Measurements from ENCODE around the gene STYXL1.
"Not testable (repeated sequence)": the region's sequence is repeated elsewhere in the genome, so short reads cannot be mapped to it uniquely, and the experiment has no call there.

Gene STYXL1

DNA sequence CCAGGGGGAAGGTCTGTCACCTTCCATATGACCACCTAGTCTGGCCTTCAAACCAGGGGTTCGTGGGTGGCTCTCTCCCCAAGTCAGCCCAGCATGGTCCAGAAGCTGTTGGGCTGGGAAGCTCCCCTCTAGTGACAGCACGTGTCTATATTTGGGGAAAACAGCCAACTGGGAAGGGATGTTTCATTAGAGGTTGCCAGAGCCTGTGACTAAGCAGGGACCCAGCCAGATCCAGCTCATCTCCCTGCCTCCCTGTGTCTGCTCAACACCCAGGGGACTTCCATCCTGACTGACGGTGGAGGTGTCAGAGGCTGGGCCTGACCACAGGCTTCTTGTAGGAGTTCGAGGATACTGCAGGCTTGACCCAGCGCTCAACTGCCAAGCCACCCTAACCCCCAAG, 10.5 kb downstream of the STYXL1 start:
- no peak for DNase-seq (ENCODE audit: low read depth in 3 of 3)

DNA sequence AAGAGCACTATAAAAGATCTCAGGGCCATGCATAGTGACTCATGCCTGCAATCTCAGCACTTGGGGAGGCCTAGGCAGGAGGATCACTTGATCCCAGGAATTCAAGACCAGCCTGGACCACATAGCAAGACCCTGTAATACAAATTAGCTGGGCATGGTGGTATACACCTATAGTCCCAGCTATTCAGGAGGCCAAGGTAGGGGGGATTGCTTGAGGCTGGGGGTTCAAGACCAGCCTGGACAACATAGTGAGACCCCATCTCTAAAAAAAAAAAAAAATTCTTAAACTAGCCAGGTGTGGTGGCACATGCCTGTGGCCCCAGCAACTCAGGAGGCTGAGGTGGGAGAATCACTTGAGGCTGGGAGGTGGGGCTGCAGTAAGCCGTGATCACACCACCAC, 15.8 kb downstream of the STYXL1 start:
- no peak for DNase-seq (ENCODE audit: low read depth in 3 of 3)

DNA sequence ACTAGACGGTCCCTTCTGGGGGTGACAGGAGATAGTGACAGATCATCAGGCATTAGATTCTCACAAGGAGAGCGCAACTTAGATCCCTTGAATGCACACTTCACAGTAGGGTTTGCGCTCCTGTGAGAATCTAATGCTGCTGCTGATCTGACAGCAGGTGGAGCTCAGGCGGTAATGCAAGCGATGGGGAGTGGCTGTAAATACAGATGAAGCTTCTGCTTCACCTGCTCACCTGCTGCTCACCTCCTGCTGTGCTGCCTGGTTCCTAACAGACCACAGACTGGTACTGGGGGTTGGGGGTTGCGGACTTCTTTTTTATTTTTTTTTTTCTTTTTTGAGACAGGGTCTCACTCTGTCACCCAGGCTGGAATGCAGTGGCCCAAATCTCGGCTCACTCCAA, 18.1 kb downstream of the STYXL1 start:
- not testable (repeated sequence) for DNase-seq (ENCODE audit: low read depth in 3 of 3)

DNA sequence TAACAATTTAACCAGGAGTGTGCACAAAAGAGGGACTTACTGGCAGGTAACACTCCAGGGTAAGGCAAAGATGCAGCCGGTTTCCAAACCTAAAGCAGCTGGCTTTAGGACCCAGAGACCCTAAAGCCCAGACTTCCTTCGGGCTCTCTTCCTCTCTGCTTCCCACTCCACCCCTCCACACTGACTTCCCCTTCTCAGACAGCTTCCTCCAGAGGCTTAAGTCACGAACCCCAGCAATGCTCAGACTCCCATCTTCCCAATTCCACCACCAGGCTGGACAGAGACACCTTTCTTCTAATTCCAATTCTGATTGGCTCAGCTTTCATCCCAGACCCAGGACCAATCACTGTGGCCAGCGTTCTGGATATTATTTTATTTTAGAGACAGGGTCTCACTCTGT, 24.8 kb downstream of the STYXL1 start:
- no peak for DNase-seq (ENCODE audit: low read depth in 3 of 3)

DNA sequence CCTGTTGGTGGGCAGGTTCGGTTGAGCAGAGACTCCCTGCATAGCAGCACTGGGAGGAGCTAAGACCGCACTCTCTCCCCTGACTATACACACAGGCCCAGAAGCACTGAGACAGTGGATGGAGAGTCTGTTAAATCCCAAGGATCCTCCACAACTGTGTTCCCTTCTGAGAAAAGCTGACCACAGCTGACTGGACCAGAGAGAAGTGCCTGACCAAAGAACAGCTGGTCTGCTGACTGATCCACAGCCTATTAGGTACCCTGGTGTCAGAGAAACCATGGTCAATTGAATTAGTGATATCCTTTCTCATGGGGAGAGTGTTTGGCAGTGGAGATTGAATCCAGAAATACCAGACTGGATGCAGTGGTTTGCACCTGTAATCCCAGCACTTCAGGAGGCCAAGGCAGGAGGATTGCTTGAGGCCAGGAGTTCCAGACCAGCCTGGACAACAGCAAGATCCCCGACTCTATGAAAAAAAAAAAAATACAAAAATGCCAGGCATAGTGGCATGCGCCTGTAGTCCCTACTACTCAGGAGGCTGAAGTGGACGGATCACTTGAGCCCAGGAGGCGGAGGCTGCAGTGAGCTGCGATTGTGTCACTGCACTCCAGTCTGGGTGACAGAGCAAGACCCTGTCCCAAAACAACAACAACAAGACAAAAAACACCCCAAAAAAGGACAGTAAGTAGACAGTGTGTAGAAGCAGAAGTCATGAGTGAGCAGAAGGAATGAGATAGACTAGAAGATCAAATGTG, 25.6 kb downstream of the STYXL1 start:
- DNase-seq (ENCODE audit: low read depth in 3 of 3) = no peak

DNA sequence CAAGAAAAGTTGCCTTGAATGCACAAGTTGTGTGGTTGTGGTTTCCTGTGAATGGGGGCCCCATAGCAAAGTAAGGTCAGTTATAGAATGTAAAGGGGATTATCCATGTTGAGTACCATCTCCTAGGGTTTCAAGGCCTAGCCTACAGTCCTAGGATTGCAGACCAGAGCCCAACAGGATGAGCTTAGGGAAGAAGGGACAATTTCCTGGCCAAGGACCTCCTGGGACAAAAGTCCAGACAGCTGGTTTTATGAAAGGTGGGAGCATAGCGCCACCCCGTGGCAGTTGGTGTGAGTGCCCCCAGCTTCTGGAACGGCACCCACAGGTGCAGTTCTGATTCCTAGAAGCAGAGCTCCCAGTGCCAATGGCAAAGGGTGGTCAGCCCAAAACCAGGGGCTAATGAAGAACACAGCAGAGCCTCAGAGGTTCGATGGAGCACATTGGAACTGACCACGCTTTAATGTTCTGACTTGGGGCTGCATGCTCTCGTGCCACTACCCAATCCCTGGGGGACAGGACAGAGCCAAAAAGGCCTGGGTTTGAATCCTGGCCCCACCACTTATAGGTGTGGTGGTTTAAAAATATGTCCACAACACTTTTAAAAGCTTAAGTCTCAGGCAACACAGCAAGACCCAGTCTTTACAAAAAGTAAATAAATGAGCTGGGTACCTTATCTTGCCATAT, 27.6 kb downstream of the STYXL1 start:
- peak; percentile 45 to 51 (median 50) for DNase-seq (ENCODE audit: low read depth in 3 of 3)

DNA sequence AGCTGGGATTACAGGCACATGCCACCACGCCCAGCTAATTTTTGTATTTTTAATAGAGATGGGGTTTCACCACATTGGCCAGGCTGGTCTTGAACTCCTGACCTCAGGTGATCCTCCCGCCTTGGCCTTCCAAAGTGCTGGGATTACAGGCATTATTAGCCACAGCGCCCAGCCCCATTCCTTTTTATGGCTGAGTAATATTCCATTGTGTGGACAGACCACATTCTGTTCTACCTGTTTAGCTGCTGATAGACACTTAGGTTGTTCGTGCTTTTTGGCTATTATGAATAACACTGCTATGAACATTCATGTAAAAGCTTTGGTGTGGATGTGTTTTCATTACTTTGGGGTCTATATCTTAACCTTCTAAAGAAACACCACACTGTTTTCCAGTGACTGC, 29.3 kb downstream of the STYXL1 start:
- not testable (repeated sequence) for DNase-seq (ENCODE audit: low read depth in 3 of 3)

DNA sequence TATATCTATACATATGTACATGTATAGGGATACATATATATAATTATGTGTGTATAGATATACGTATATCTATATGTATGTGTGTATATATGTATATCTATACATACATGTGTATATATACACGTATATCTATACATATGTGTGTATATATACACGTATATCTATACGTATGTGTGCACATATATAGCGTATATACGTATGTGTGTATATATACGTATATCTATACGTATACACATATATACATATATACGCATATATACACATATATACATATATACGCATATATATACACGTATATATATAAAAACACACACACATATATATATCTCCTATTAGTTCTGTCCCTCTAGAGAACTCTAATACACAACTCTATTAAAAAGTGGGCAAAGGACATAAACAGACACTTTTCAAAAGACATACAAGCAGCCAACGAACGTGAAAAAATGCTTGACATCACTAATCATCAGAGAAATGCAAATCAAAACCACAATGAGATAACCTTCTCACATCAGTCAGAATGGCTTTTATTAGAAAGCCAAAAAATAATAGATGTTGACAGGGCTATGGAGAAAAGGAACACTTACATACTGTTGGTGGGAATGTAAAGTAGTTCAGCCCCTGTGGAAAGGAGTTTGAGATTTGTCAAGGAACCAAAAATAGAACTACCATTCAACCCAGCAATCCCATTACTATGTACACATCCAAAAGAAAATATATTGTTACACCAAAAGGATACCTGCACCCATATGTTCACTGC, 31.4 kb downstream of the STYXL1 start:
- DNase-seq (ENCODE audit: low read depth in 3 of 3) = no peak

DNA sequence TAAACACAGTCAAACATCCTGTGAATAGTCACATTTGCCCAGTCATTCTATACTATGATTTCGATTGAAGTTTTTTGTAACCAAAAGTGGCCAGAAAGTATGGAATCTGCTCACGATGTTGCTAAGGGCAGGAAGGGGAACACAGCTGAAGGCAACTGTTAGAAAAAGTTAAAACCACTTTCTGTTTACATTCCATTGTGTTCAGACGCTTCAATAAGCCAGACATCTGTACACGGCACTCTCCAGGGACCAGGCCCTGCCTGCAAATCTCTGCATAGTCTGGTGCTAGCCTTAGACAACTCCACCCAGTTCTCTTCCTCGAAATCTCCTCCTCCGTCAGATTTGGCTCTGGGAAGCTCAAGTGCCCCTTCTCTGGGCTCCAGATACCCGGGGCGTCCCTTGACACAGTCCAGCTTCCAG, 36.3 kb downstream of the STYXL1 start:
- no peak for DNase-seq (ENCODE audit: low read depth in 3 of 3)

DNA sequence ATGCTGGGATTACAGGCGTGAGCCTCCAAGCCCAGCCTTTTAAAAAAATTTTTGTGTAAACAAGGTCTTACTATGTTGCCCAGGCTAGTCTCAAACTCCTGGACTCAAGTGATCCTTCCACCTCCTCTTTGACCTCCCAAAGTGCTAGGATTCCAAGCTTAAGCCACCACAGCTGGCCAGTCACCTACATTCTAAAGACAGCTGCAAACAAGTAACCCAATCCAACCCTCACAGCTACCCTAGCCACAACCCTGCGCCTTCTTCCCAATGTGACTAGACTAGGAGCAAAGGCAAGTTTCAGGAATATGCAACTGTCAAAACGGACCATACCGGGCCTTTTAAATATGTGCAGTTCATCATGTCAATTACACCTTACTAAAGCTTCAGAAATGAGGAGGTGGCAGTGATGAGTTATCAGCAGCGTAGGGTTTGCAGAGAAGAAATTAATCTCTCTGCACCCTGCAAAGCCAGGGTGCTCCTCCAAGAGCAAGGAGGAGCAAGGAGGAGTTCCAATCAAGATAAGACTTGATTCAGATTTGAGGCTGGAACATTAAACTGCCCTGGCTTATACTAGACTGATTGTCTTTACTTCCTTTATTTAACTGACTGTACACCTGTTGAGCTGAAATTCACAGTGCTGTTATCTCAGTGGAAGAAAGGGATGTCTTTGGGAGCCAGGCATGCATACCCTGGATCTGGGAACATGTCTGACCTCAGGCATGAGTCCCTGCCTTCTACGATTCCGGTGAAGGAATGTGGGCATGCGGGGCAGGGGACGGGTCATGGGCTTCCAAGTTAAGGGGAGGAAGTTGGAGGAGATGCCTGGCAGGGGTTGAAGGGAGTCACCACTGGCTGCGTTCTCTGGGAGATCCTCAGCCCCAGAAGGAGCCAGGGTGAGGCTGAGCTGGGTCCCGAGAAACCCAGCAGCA, 37.9 kb downstream of the STYXL1 start:
- DNase-seq (ENCODE audit: low read depth in 3 of 3) = no peak

DNA sequence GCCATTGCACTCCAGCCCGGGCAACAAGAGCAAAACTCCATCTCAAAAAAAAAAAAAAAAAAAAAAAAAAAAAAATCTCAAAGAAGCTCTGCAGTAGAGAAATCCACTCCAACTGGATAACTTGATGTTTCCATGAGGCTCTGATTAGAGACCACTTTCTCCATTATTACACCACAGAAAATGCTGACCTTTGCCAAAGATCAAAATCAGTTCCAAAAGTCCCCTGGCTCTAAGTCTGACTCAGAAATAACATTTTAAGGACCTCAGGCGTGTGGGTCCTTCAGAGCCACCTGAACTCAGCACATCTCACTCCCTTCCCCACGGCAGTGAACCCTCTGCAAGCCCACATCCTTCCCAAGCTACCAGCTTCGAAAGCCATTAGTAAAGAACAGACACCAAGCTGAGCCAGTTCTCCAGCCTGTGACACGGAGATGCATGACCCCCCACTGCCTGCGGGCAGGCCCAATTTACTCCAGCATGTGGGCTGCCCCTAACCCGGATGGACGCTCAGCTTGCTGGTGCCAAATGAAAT, 39.6 kb downstream of the STYXL1 start:
- DNase-seq (ENCODE audit: low read depth in 3 of 3) = no peak

DNA sequence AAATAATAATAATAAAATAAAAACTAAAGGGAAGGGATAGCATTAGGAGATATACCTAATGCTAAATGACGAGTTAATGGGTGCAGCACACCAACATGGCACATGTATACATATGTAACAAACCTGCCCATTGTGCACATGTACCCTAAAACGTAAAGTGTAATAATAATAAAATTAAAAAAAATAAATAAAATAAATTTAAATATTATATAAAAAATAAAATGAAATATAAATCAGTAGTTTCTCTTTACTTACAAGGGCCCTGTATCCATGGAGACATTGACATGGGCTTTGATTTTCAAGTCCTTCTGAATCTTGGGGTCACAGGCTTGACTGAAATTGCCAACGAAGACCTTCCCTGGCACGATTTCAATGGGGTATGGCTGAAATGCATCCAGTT, 42.8 kb downstream of the STYXL1 start:
- DNase-seq (ENCODE audit: low read depth in 3 of 3) = not testable (repeated sequence)

DNA sequence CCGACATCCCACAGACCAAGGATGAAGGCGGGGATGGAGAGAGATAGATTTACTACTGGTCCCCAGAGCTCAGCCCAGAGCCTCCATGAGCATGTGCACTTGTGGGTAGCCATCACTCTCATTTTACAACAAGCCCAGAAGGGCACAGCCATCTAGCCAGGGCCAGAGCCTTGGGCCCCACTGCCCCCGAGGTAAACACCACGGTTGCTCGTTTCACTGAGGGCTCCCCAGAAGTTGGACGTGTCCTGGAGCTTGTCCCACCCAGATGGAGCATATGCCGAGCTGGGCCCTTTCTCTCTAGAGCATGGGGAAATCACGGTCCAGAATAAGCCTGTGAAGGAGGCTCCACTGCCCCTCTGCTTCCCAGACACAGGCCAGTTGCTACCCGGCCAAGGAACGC, 44.4 kb downstream of the STYXL1 start:
- no peak for DNase-seq (ENCODE audit: low read depth in 3 of 3)

DNA sequence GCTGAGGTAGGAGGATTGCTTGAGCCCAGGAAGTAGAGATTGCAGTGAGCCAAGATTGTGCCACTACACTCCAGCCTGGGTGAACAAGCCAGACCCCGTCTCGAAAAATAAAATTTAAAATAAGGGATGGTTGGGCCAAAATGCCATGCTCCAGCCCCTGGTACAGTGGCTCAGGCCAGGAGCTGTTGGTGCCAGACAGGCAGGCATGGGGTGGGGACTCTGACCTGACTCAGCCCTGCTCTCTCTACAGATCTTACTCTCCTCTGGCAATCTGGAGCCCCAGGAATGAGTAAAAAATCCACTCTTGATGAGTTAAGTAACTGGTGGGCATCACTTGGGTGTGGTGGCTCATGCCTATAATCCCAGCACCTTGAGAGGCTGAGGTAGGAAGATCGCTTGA, 45.0 kb downstream of the STYXL1 start:
- no peak for DNase-seq (ENCODE audit: low read depth in 3 of 3)

DNA sequence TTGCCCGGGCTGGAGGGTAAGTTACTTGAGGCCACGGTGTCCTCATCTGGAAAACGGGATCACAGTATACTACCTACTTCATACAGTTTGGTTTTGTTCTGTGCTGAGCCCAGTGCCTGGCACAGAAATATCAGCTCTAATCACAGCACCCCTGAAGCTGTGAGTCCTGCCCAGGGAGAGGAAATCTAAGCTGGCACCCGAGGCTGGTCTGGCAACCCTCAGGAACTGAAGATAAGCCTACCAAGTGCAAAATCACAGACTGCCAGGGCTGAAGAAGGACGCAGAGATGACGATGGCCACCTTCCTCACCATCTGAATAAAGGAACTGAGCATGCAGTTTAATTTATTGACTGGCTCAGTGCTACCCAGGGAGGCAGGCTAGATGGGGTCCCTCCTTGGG, 45.7 kb downstream of the STYXL1 start:
- no peak for DNase-seq (ENCODE audit: low read depth in 3 of 3)

DNA sequence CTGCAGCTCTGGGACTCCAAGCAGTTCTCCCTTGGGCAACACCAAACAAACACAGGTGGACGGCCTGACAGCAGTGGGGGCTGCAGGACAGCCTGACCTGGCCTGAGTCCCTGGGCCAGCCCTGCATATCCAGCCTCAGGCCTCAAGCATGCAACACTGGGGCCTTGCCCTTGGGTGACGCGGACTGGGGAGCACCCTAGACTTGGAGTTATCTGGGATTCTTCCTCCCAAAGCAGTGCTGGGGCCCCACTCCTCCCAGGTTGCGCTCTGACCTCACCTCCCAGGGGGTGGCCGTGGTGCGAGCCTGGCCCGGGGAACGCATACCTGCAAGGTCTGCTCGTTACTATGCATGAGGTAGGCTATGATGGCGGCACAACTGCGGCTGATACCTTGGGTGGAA, 47.2 kb downstream of the STYXL1 start:
- DNase-seq (ENCODE audit: low read depth in 3 of 3) = no peak

DNA sequence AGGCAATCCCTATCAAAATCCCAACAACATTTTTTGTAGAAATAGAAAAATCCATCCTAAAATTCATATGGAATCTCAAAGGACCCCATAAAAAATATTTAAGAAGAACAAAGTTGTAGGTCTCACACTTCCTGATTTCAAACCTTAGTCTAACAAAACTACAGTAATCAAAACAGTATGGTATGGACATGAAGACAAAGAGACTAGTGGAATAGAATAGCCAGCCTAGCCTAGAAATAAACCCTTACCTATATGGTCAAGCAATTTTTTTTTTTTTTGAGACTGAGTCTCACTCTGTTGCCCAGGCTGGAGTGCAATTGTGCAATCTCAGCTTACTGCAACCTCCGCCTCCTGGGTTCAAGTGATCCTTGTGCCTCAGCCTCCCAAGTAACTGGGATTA, 49.8 kb downstream of the STYXL1 start:
- DNase-seq (ENCODE audit: low read depth in 3 of 3) = no peak

DNA sequence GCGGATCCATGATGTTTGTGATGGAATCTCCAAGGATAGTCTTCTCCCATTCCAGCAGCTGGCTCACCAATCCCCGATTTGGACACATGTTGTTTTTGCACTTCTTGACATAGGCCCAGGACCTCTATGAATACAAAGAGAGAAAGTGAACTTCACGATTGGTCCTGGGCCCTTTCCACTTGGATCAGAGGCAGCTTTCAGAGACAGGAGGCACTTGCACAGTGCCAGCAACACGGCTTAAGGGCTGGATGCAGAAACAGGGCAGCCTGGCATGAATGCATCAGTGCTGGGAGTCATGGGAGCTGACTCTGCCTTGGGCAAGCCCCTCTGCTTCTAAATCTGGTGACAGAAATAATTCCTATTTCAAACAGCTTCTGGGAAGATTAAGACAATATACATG, 51.3 kb downstream of the STYXL1 start:
- DNase-seq (ENCODE audit: low read depth in 3 of 3) = no peak

DNA sequence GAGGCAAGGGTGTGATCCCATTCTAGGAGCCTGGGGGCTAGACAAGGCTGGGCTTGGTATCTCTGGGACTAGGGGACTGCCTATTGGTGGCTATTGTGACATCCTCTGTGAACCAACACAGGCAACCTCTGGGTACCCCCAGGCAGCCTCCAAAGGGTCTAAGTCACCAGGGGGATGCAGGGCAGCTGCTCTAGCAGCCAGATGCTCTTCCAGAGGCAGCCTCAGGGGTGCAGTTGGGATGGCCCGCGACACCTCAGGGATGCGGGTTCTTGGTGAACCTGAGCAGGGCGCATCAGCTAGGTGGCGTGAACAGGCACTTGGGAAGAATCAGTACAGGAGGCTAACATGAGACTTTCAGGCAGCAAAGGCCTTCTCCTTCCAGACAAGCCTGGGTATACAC, 51.8 kb downstream of the STYXL1 start:
- DNase-seq (ENCODE audit: low read depth in 3 of 3) = no peak

DNA sequence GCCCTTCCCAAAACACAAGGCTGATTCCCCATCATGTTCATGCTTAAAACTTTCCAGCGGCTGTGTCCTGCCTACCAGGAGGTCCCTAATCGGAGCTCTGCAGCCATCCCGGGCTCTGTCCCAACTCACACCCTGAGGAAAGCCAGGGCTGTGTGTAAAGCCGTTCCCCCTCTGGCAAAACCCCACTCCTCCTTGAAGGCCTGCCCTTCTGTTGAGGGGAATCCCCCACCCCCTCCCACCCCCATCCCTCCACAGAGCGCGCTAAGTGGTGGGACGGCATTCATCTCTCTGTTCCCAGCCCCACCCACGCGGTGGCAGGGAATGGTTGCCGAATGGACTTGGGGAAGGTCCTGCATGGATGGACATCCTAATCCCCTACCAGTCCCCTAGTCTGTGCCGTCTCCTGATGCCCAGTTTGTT, 52.7 kb downstream of the STYXL1 start:
- no peak for DNase-seq (ENCODE audit: low read depth in 3 of 3)

DNA sequence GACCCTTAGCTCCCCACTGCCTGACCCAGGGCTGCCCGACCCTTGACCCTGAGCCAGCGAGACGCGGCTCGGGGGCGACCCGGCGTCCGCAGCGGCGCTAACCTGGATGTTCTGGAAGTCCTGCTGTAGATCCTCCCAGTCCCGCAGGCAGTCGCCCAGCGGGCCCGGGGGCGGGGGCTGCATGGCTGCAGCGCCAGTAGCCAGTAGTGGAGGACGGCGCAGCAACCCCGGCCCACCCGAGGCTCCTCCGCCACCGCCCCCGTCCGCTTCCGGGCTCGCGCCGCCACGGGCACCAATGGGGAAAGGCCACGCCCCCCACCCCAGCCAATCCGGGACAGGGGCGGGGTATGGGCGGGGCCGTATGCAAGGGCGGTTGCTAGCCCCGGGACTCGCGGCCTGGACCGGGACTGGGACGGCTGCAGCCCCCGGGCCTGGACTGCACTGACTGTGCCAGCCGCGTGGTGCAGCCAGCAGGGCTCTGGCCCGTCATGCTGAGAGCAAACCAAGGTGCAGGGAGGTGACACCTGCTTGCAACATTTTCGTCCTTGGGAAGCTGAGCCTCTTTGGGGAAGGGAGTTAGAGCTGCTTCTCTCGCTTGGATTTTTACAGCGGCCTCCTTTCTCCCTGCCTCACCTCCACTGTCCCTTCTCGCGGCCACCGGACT, 53.3 kb downstream of the STYXL1 start, which contains the start of gene TMEM120A:
TMEM120A (minus strand) TSS at position 208 of the 664 bp plus-strand sequence; CDS start at position 183, 25 bp downstream.
- peak; percentile 85 to 96 (median 89) for DNase-seq (ENCODE audit: low read depth in 3 of 3)

Data from stimulated activated CD4-positive, alpha-beta T cell treated with anti-CD3 and anti-CD28 coated beads, TNF-alpha, amount 100 ng/mL, for 4 hours (primary cell).